HUES64 (cell line): ENCODE data around the gene GNG4. TPM values are rescaled to one million over a fixed set of nuclear protein-coding genes. Genes with fewer than 3 reads are reported as not detected.
A peak's percentile ranks its signal among the peaks of the same experiment; 100 is the strongest.

Experiments used
- H3K27ac ChIP-seq: 2 replicates; pipeline ENCODE4 v1.7.0; 2013; ENCODE audit warnings: low read depth, low read length, inconsistent platforms
- H3K27me3 ChIP-seq: 2 replicates; pipeline ENCODE4 v1.6.1; 2013; ENCODE audit warnings: mild to moderate bottlenecking, low read length; ENCODE audit not compliant: insufficient read depth
- H3K36me3 ChIP-seq: 2 replicates; pipeline ENCODE4 v1.6.1; 2013; ENCODE audit warnings: mild to moderate bottlenecking, low read length; ENCODE audit not compliant: insufficient read depth
- H3K4me1 ChIP-seq: 2 replicates; pipeline ENCODE4 v1.6.1; 2013; ENCODE audit warnings: mild to moderate bottlenecking, low read length, moderate library complexity; ENCODE audit not compliant: insufficient read depth
- H3K4me3 ChIP-seq: 2 replicates; pipeline ENCODE4 v1.5.1; 2013; ENCODE audit warnings: mild to moderate bottlenecking, low read length, moderate library complexity
- H3K9ac ChIP-seq: 2 replicates; pipeline ENCODE4 v1.6.1; 2013; ENCODE audit warnings: mild to moderate bottlenecking, low read depth, low read length
- H3K9me3 ChIP-seq: 2 replicates; pipeline ENCODE4 v1.6.1; 2013; ENCODE audit warnings: low read depth, low read length; ENCODE audit not compliant: insufficient read depth
- WGBS: fragments of 150-250, 120-280 bp; methylation state at CpG from one replicate; pipeline ENCODE4 v1.1.7; 2013; ENCODE audit warnings: missing lambda C conversion rate; 5-methylcytosine and 5-hydroxymethylcytosine counted together
- polyA plus RNA-seq, 2 experiments: library from polyadenylated mRNA; stranded (reverse); fragments of 50-300 nt; gene quantifications; one replicate each; pipeline ENCODE4 v1.2.3, GENCODE V29; 2013

Gene GNG4
- polyA plus RNA-seq (2013, experiment 1 of 2), result 33.1 TPM
- 37.3 TPM for polyA plus RNA-seq (2013, experiment 2 of 2)

DNA sequence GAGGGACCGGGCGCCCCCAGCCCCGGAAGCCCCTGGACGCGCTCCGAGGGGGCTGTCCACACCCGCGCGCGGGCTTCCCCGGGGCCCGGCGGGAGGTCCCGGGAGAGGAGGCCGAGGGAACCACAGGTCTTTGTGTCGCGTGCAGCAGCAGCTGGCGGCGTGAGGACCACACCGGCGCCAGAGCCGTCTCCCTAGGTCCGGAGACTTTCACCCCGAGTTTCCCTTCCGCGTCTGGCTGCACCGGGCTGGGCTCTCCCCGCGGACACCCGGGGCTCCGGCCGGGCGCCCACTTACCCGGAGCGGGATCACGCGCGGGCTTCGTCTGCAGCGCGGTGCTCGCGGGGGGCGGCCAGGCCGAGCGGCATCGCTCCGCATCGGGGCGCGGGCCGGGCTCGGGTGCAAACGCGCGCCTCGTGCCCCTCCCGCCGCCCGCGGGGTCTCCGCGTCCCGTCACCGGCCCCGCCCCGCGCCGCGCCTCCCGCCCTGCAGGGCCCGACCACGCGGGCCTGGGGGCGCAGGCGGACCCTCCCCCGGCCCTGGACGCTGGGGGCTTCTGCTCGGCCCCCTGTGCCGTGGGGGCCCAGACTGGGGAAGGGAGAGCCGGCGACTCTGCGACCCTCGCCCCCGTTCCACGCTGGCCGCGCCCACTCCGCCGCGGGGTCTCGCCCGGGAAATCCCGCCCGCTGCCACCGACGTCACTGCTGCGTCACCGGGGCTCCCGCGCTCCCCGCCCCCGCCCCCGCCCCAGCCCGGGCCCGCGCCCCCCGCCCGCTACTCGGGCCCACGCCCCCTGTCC, at the start of gene GNG4:
TSS of gene GNG4 (minus strand) at position 417 of the 796 bp plus-strand sequence. CDS start 65,946 bp downstream, outside the sequence.
- peak within 1 kb of the TSS; percentile 67; the same call in 1 of the 2 replicates for H3K27ac ChIP-seq
- under 1% methylated on average over 110 of the region's 111 CpGs for WGBS
- H3K4me3 ChIP-seq, result peak within 1 kb of the TSS; percentile 66
- H3K36me3 ChIP-seq, result no peaks in the 10 kb centered on the region
- H3K4me1 ChIP-seq, result peaks cover 18% of the 10 kb centered on the region
- no peaks in the 10 kb centered on the region for H3K9me3 ChIP-seq
- peaks cover 38% of the 10 kb centered on the region for H3K27me3 ChIP-seq
- H3K9ac ChIP-seq, result peak within 1 kb of the TSS; percentile 67

DNA sequence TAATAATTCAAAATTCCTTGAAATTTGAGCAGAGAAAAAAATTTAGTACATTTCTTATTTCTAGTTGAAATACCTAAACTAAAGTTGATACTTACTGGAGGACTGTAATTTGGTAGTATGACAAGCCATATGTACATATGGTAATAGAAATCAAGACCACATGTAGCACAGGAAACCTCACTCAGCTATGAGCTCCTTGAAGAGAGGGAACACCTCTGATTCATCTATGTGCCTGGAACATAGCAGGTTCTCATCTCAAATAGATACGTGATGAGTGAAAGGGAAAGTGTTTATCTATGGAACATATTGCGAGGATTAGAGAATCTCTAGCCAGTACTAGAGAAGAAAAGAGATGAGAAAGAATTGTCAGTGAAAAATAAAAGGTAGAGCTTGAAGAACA, 47.9 kb upstream of the GNG4 start:
- Histone ChIP-seq H3K36me3 (no peaks in the 10 kb centered on the region), H3K27me3 (no peaks in the 10 kb centered on the region), H3K27ac (no peak overlapping the region), H3K4me1 (no peaks in the 10 kb centered on the region), H3K9me3 (no peaks in the 10 kb centered on the region), H3K4me3 (no peak overlapping the region), H3K9ac (no peak overlapping the region)
- 96% methylated on average over 2 of the region's 2 CpGs for WGBS

DNA sequence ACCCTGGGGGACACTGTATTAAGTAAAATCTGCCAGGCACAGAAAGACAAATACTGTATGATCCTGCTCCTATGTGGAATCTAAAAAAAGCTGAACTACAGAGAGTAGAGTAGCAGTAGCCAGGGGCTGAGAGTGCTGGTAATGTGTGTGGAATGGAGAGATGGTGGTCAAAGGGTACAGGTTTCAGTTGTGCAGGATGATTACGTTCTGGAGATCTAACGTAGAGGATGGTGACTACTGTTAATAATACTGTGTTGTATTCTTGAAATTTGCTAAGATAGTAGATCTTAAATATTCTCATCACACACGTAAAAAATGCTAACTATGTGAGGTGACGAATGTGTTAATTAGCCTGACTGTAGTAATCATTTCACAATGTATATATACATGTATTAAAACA, 39.8 kb upstream of the GNG4 start:
- Histone ChIP-seq H3K27me3 (no peaks in the 10 kb centered on the region), H3K9me3 (no peaks in the 10 kb centered on the region), H3K9ac (no peak overlapping the region), H3K36me3 (no peaks in the 10 kb centered on the region), H3K4me1 (no peaks in the 10 kb centered on the region), H3K4me3 (no peak overlapping the region), H3K27ac (no peak overlapping the region)
- 100% methylated on average over 2 of the region's 4 CpGs for WGBS

DNA sequence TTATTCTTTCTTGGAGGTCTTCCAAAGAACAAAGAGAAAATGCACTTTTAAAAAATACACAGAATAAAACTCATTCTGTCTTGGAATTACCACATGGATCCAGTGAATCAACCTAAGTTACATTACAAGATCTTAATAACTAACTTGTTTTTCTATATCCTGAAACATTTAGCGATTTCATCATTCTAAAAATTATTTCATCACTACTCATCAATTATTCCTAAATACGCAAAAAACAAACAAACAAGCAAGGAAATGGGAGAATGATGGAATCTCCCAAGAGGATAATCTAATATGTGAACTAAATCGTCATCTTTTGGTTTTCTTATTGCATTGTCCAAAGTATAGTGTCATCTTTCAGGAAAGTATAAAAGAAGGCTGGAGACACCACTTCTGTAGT, 38.5 kb upstream of the GNG4 start:
- no peak overlapping the region for H3K4me3 ChIP-seq
- no peaks in the 10 kb centered on the region for H3K27me3 ChIP-seq
- H3K36me3 ChIP-seq, result no peaks in the 10 kb centered on the region
- no peak overlapping the region for H3K27ac ChIP-seq
- no peaks in the 10 kb centered on the region for H3K4me1 ChIP-seq
- no peak overlapping the region for H3K9ac ChIP-seq
- H3K9me3 ChIP-seq, result no peaks in the 10 kb centered on the region
- 100% methylated on average over 3 of the region's 3 CpGs for WGBS

DNA sequence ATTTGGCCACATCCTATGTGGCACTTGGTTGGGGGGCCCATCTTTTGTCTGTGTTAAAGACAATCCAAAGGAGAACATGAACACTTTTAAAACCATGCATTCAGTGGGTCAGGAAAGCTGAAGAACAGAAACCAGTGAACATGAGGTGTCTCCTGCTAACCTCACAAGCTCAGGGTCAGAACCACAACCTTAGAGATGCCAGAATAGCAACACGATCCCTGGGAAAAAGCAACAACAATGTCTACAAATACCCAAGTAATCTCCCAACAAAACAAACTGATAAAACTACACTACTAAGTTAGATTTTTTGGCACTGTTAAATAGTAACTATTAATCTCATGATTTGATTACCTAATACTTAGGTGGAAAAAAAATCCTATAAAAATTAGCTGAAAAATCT, 34.1 kb upstream of the GNG4 start:
- no peaks in the 10 kb centered on the region for H3K9me3 ChIP-seq
- H3K9ac ChIP-seq, result no peak overlapping the region
- H3K4me1 ChIP-seq, result no peaks in the 10 kb centered on the region
- no peak overlapping the region for H3K4me3 ChIP-seq
- no peaks in the 10 kb centered on the region for H3K27me3 ChIP-seq
- 86% methylated on average over 1 of the region's 1 CpG for WGBS
- H3K27ac ChIP-seq, result no peak overlapping the region
- H3K36me3 ChIP-seq, result no peaks in the 10 kb centered on the region

DNA sequence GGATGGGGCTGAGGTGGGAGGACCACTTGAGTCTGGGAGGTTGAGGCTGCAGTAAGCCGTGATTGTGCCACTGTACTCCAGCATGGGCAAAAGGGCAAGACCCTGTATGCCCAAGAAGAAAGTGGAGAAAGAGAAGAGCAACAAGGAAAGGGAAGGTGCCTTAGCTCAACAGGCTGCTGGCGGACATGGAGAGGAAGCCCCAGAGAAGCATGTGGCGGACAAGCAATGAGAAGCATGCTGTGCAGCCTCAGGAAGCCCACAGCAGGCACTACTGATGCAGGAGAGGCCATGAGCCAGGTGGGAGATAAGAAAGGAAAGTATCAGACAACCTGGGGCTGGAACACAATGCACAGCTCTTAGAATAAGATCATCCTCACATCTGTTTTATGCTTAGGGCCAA, 32.6 kb upstream of the GNG4 start:
- Histone ChIP-seq H3K36me3 (no peaks in the 10 kb centered on the region), H3K27me3 (no peaks in the 10 kb centered on the region), H3K27ac (no peak overlapping the region), H3K4me3 (no peak overlapping the region), H3K4me1 (no peaks in the 10 kb centered on the region), H3K9me3 (no peaks in the 10 kb centered on the region), H3K9ac (no peak overlapping the region)
- 86% methylated on average over 3 of the region's 3 CpGs for WGBS

DNA sequence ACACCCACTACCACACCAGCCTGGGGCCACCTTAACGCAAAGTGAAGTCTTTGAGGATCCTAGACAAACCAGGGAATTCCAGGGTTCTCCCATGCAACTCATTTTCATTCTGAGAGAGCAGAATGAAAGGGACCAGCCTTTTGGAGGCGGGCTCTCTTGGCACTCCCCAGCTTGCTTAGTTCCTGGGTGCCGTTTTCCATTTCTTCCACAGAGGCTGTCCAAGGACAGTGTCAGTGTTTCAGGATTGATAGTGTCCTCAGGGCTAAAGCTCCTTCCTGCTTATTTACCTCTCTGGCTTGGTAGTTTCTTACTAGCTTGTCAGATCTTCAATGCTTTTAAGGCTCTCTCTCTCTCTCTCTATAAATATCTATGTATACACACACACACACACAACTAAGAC, 30.1 kb upstream of the GNG4 start:
- Histone ChIP-seq H3K9ac (no peak overlapping the region), H3K4me3 (no peak overlapping the region), H3K27ac (no peak overlapping the region), H3K36me3 (no peaks in the 10 kb centered on the region), H3K4me1 (no peaks in the 10 kb centered on the region), H3K9me3 (peaks cover 17% of the 10 kb centered on the region), H3K27me3 (no peaks in the 10 kb centered on the region)
- WGBS, result 80% methylated on average over 3 of the region's 3 CpGs

DNA sequence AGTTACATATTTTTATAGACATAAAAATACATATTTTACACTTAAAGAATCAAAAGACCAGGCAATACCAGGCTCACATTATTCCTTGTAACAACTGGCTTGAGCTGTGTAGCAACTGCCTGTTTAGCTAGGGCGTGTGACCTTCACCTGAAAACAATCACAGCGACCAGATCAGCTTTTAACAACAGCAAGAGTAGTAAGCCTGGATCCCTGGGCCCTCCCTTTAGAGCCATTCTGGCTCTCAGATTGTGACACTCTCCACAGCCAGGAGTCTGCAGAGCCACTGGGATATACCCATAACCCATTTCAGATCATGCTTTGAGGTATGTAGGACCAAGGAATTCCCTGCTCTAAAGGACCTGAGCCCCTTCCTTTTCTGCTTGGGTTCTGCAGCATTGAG, 29.4 kb upstream of the GNG4 start:
- Histone ChIP-seq H3K36me3 (no peaks in the 10 kb centered on the region), H3K27ac (no peak overlapping the region), H3K4me1 (no peaks in the 10 kb centered on the region), H3K9ac (no peak overlapping the region), H3K9me3 (peaks cover 19% of the 10 kb centered on the region), H3K4me3 (no peak overlapping the region), H3K27me3 (no peaks in the 10 kb centered on the region)
- 96% methylated on average over 2 of the region's 2 CpGs for WGBS

DNA sequence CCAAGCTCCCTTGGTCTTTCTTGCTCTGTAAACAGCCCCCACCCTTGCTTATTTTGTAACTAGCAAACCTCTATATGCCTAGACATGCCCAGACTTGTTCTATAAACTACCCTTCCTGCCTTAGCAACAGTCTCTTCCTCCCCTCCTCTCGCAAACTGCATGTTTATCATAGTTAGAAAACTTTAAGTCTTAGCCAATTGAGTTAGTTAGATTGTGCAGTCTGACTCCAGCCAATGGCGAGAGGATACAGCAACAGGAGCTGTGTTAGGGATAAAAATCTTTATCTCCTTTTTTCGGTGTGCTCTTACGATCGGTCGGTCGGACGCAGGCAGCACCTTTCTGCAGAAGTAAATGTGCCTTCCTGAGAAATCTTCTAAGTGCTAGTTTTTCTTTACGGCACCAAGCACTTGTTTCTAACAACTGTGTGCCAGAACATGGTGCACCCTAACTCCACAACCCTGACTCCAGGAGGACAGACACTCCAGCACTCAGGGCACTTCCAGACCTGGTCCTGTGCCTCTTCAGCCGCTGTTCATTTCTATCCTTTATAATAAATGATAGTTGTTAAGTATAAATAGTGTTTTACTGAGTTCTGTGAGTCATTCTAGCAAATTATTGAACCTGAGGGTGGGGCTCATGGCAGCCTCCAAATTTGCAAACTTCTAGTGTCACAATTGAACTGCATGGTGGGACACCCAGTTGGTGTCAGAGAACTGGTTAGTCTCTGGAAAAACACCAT, 25.7 kb upstream of the GNG4 start:
- peaks cover 40% of the 10 kb centered on the region for H3K9me3 ChIP-seq
- 95% methylated on average over 9 of the region's 10 CpGs for WGBS
- no peaks in the 10 kb centered on the region for H3K4me1 ChIP-seq
- no peak overlapping the region for H3K9ac ChIP-seq
- no peak overlapping the region for H3K27ac ChIP-seq
- no peaks in the 10 kb centered on the region for H3K27me3 ChIP-seq
- no peak overlapping the region for H3K4me3 ChIP-seq
- H3K36me3 ChIP-seq, result no peaks in the 10 kb centered on the region

DNA sequence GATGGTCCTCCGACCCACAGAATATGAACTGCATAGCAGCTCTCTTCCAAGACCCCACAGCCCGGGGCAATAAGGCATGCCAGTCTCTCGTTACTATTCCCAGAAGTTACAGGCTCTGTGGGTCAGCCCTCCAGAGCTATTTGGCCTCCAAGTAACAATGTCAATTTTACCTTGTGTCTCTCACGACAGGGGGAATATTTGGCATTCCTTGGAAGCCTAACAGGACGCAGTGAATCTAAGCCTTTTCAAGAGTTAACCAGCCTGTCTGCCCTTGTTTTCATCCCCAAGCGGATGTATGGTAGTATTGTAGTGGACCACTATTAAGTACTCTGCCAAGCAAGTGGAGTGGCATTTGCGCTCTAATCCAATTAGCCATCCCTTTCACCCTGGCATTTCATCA, 24.4 kb upstream of the GNG4 start:
- no peaks in the 10 kb centered on the region for H3K36me3 ChIP-seq
- H3K9ac ChIP-seq, result no peak overlapping the region
- no peak overlapping the region for H3K4me3 ChIP-seq
- H3K27ac ChIP-seq, result no peak overlapping the region
- no peaks in the 10 kb centered on the region for H3K4me1 ChIP-seq
- WGBS, result 71% methylated on average over 7 of the region's 7 CpGs
- no peaks in the 10 kb centered on the region for H3K27me3 ChIP-seq
- peaks cover 53% of the 10 kb centered on the region for H3K9me3 ChIP-seq

DNA sequence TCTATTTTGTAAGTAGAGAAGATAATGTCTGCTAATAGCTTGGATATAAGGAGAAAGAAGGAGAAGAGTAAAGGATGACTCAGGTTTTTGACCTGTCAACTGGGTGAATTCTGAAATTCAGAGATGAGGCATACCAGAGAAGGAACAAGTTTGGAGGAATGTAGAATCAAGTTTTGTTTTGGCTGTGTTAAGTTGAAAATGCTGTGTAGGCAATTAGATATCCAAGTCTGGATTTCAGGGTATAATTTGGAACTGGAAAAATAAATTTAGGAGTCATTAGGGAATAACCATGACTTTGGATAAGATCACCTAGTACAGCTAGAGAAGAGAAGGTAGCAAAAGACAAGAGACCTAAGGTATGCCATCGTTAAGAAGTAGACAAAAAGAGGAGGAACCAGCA, 22.4 kb upstream of the GNG4 start:
- WGBS, result 90% methylated on average over 1 of the region's 1 CpG
- Histone ChIP-seq H3K27ac (no peak overlapping the region), H3K36me3 (no peaks in the 10 kb centered on the region), H3K4me3 (no peak overlapping the region), H3K9ac (no peak overlapping the region), H3K9me3 (peaks cover 56% of the 10 kb centered on the region), H3K4me1 (no peaks in the 10 kb centered on the region), H3K27me3 (no peaks in the 10 kb centered on the region)
